GM12872 (cell line): ENCODE results near the gene MCM3.

ENCODE experiments used
- CTCF ChIP-seq: IDR thresholded peaks from 3 replicates; pipeline ENCODE4 v1.5.1; 2011; ENCODE audit warnings: low read depth, mild to moderate bottlenecking, low read length, moderate library complexity; ENCODE audit not compliant: insufficient read depth

Gene MCM3

GRCh38 chr6:52245425-52245824 is 39.1 kb downstream of the MCM3 start:
- no peak for TF ChIP-seq CTCF

GRCh38 chr6:52244400-52244799 is 40.1 kb downstream of the MCM3 start, which contains the start of gene IL17F:
Gene IL17F (minus strand): TSS chr6:52244500. CDS start chr6:52244429, 71 bp downstream.
- no peak for TF ChIP-seq CTCF

- TF ChIP-seq CTCF, result no peak
Measured at GRCh38 chr6:52243282-52243893, 41.2 kb downstream of the MCM3 start.

GRCh38 chr6:52241819-52242218 is 42.7 kb downstream of the MCM3 start:
- no peak for TF ChIP-seq CTCF

- peak; percentile 72 for TF ChIP-seq CTCF
Measured at GRCh38 chr6:52233975-52234823, 50.3 kb downstream of the MCM3 start.

GRCh38 chr6:52233005-52233404 is 51.5 kb downstream of the MCM3 start:
- TF ChIP-seq CTCF, result no peak

- no peak for TF ChIP-seq CTCF
Measured at GRCh38 chr6:52231406-52232127, 53.0 kb downstream of the MCM3 start.
